WTC11 (cell line): ENCODE results near the gene TSACC. TPM values are rescaled to one million over a fixed set of nuclear protein-coding genes. Genes with fewer than 3 reads are reported as not detected.

Experiments used
- ATAC-seq: fragments of 200-7000 bp; cut with Tn5 transposase; 2 replicates; pipeline ENCODE4 v1.10.0; 2021; ENCODE audit warnings: mild to moderate bottlenecking, moderate library complexity
- CTCF ChIA-PET: fragments of 300-600 bp; sonication (Branson Sonifier 250); formaldehyde crosslinking; loops from one replicate; lab custom pipeline; 2021; ENCODE audit warnings: antibody characterized with exemption; lab: Charles Lee
- POLR2A ChIA-PET: fragments of 350-600 bp; sonication (Branson Sonifier 250); formaldehyde crosslinking; loops from one replicate; lab custom pipeline; 2021; ENCODE audit warnings: antibody characterized with exemption; lab: Charles Lee
- DNase-seq: peaks from one replicate; pipeline ENCODE4 v3.0.0; 2021; ENCODE audit warnings: low spot score
- H3K27ac Mint-ChIP-seq: 2 replicates; pipeline ENCODE4 v1.8.0; 2021; ENCODE audit warnings: mixed read lengths
- H3K27me3 Mint-ChIP-seq: 2 replicates; pipeline ENCODE4 v1.8.0; 2021; ENCODE audit warnings: low read depth, mild to moderate bottlenecking, moderate library complexity, mixed read lengths
- H3K36me3 Mint-ChIP-seq: 2 replicates; pipeline ENCODE4 v1.8.0; 2021; ENCODE audit warnings: mixed read lengths
- H3K4me1 Mint-ChIP-seq: 2 replicates; pipeline ENCODE4 v1.8.0; 2022; ENCODE audit warnings: mixed read lengths
- H3K4me3 Mint-ChIP-seq: 2 replicates; pipeline ENCODE4 v1.8.0; 2021; ENCODE audit warnings: mild to moderate bottlenecking, moderate library complexity, mixed read lengths
- H3K9me3 Mint-ChIP-seq: 2 replicates; pipeline ENCODE4 v1.8.0; 2021; ENCODE audit warnings: mixed read lengths
- ATF1 ChIP-seq: sonication (generic); formaldehyde crosslinking; IDR thresholded peaks from 2 replicates; pipeline ENCODE4 v1.8.1; 2023; ENCODE audit warnings: mild to moderate bottlenecking, moderate library complexity, missing genetic modification reagents
- GABPB1 ChIP-seq: sonication (generic); formaldehyde crosslinking; IDR thresholded peaks from 2 replicates; pipeline ENCODE4 v1.8.1; 2023; ENCODE audit warnings: mild to moderate bottlenecking, missing genetic modification reagents
- GRHL2 ChIP-seq: fragments of 250-450 bp; sonication (Bioruptor Pico); IDR thresholded peaks from 2 replicates; pipeline ENCODE4 v1.8.0; 2022; ENCODE audit warnings: mild to moderate bottlenecking, moderate library complexity; ENCODE audit not compliant: insufficient replicate concordance, severe bottlenecking
- HMGA2 ChIP-seq: fragments of 250-450 bp; sonication (Bioruptor Pico); IDR thresholded peaks from 2 replicates; pipeline ENCODE4 v1.4.0; 2021; ENCODE audit warnings: mild to moderate bottlenecking, moderate library complexity
- JAZF1 ChIP-seq: fragments of 250-450 bp; sonication (Bioruptor Pico); IDR thresholded peaks from 2 replicates; pipeline ENCODE4 v1.9.0; 2021; ENCODE audit warnings: moderate library complexity, mild to moderate bottlenecking, inconsistent platforms
- MXD4 ChIP-seq: fragments of 250-450 bp; sonication (Bioruptor Pico); IDR thresholded peaks from 2 replicates; pipeline ENCODE4 v1.8.0; 2021; ENCODE audit warnings: mild to moderate bottlenecking, moderate library complexity, borderline replicate concordance
- OVOL2 ChIP-seq: fragments of 250-450 bp; sonication (Bioruptor Pico); IDR thresholded peaks from 2 replicates; pipeline ENCODE4 v1.9.0; 2021; ENCODE audit warnings: mild to moderate bottlenecking, borderline replicate concordance
- SMAD3 ChIP-seq: sonication (generic); formaldehyde crosslinking; IDR thresholded peaks from 2 replicates; pipeline ENCODE4 v1.8.0; 2022; ENCODE audit warnings: missing genetic modification reagents, mild to moderate bottlenecking, borderline replicate concordance
- TP53 ChIP-seq: sonication (generic); formaldehyde crosslinking; IDR thresholded peaks from 2 replicates; pipeline ENCODE4 v1.8.1; 2023; ENCODE audit warnings: mild to moderate bottlenecking, missing genetic modification reagents
- ZNF121 ChIP-seq: sonication (generic); formaldehyde crosslinking; IDR thresholded peaks from 2 replicates; pipeline ENCODE4 v1.8.0; 2023; ENCODE audit warnings: missing genetic modification reagents
- ZNF232 ChIP-seq: sonication (generic); formaldehyde crosslinking; IDR thresholded peaks from 2 replicates; pipeline ENCODE4 v1.8.0; 2022; ENCODE audit warnings: mild to moderate bottlenecking, missing genetic modification reagents
- ZNF263 ChIP-seq: sonication (generic); formaldehyde crosslinking; IDR thresholded peaks from 2 replicates; pipeline ENCODE4 v1.8.1; 2022; ENCODE audit warnings: low read depth, mild to moderate bottlenecking, moderate library complexity, missing genetic modification reagents
- total RNA-seq: library from RNA; stranded (reverse); gene quantifications from 3 replicates; pipeline ENCODE4 v1.2.3, GENCODE V29; 2021
- TF ChIP-seq, protein P1 (sequence below): sonication (generic); formaldehyde crosslinking; IDR thresholded peaks from 2 replicates; pipeline ENCODE4 v1.8.1; 2022; ENCODE audit warnings: mild to moderate bottlenecking, moderate library complexity, missing genetic modification reagents
- TF ChIP-seq, protein P2 (sequence below): sonication (generic); formaldehyde crosslinking; IDR thresholded peaks from 2 replicates; pipeline ENCODE4 v1.8.1; 2022; ENCODE audit warnings: mild to moderate bottlenecking, missing genetic modification reagents, moderate library complexity, borderline replicate concordance
- TF ChIP-seq, protein P3 (sequence below): sonication (generic); formaldehyde crosslinking; IDR thresholded peaks from 2 replicates; pipeline ENCODE4 v1.8.1; 2023; ENCODE audit warnings: mild to moderate bottlenecking, missing genetic modification reagents, borderline replicate concordance
- TF ChIP-seq, protein P4 (sequence below): fragments of 250-450 bp; sonication (Bioruptor Pico); IDR thresholded peaks from 2 replicates; pipeline ENCODE4 v1.9.0; 2021; ENCODE audit warnings: mild to moderate bottlenecking
- TF ChIP-seq, protein P5 (sequence below): sonication (generic); formaldehyde crosslinking; IDR thresholded peaks from 2 replicates; pipeline ENCODE4 v1.8.1; 2022; ENCODE audit warnings: missing genetic modification reagents, borderline replicate concordance
- TF ChIP-seq, protein P6 (sequence below): sonication (generic); formaldehyde crosslinking; conservative IDR thresholded peaks from 2 replicates; pipeline ENCODE4 v1.8.1; 2023; ENCODE audit warnings: mild to moderate bottlenecking, low read depth, missing genetic modification reagents, moderate library complexity

The TSACC gene
- total RNA-seq, 1 experiment from 2014 or later = 1.8 TPM

DNA sequence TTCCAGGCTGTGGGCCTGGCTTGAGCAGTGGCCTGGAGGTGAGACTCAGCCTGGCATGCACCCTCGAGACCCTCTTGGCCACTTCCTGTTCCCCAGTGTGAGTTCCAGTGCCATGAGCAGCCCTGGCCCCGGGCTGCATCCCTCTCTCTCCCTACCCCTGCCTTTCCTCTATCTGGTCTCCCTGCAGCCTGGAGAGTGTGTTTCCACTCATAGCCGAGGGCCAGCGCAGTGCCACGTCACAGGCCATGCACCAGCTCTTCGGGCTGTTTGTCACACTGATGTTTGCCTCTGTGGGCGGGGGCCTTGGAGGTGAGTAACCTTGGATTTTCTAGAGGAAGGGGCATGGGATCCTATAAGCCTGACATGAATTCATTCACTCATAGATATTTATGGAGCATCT lies 44.2 kb downstream of the TSACC start:
- no peaks in the 10 kb centered on the region for H3K9me3 Mint-ChIP-seq
- TF ChIP-seq, protein P1, sequence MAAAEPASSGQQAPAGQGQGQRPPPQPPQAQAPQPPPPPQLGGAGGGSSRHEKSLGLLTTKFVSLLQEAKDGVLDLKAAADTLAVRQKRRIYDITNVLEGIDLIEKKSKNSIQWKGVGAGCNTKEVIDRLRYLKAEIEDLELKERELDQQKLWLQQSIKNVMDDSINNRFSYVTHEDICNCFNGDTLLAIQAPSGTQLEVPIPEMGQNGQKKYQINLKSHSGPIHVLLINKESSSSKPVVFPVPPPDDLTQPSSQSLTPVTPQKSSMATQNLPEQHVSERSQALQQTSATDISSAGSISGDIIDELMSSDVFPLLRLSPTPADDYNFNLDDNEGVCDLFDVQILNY (CRISPR knock-in tag) = no peak
- TF ChIP-seq GABPB1 (CRISPR knock-in tag) (no peak), TP53 (CRISPR knock-in tag) (no peak), ZNF263 (CRISPR knock-in tag) (no peak), GRHL2 (CRISPR knock-in tag) (no peak), JAZF1 (CRISPR knock-in tag) (no peak), HMGA2 (CRISPR knock-in tag) (no peak), ATF1 (CRISPR knock-in tag) (no peak), ZNF232 (CRISPR knock-in tag) (no peak), MXD4 (no peak), ZNF121 (CRISPR knock-in tag) (no peak), OVOL2 (CRISPR knock-in tag) (no peak), SMAD3 (no peak)
- TF ChIP-seq, protein P2, sequence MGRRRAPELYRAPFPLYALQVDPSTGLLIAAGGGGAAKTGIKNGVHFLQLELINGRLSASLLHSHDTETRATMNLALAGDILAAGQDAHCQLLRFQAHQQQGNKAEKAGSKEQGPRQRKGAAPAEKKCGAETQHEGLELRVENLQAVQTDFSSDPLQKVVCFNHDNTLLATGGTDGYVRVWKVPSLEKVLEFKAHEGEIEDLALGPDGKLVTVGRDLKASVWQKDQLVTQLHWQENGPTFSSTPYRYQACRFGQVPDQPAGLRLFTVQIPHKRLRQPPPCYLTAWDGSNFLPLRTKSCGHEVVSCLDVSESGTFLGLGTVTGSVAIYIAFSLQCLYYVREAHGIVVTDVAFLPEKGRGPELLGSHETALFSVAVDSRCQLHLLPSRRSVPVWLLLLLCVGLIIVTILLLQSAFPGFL (CRISPR knock-in tag) = no peak
- TF ChIP-seq, protein P3, sequence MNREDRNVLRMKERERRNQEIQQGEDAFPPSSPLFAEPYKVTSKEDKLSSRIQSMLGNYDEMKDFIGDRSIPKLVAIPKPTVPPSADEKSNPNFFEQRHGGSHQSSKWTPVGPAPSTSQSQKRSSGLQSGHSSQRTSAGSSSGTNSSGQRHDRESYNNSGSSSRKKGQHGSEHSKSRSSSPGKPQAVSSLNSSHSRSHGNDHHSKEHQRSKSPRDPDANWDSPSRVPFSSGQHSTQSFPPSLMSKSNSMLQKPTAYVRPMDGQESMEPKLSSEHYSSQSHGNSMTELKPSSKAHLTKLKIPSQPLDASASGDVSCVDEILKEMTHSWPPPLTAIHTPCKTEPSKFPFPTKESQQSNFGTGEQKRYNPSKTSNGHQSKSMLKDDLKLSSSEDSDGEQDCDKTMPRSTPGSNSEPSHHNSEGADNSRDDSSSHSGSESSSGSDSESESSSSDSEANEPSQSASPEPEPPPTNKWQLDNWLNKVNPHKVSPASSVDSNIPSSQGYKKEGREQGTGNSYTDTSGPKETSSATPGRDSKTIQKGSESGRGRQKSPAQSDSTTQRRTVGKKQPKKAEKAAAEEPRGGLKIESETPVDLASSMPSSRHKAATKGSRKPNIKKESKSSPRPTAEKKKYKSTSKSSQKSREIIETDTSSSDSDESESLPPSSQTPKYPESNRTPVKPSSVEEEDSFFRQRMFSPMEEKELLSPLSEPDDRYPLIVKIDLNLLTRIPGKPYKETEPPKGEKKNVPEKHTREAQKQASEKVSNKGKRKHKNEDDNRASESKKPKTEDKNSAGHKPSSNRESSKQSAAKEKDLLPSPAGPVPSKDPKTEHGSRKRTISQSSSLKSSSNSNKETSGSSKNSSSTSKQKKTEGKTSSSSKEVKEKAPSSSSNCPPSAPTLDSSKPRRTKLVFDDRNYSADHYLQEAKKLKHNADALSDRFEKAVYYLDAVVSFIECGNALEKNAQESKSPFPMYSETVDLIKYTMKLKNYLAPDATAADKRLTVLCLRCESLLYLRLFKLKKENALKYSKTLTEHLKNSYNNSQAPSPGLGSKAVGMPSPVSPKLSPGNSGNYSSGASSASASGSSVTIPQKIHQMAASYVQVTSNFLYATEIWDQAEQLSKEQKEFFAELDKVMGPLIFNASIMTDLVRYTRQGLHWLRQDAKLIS (CRISPR knock-in tag) = no peak
- TF ChIP-seq, protein P4, sequence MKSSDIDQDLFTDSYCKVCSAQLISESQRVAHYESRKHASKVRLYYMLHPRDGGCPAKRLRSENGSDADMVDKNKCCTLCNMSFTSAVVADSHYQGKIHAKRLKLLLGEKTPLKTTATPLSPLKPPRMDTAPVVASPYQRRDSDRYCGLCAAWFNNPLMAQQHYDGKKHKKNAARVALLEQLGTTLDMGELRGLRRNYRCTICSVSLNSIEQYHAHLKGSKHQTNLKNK = no peak
- TF ChIP-seq, protein P5, sequence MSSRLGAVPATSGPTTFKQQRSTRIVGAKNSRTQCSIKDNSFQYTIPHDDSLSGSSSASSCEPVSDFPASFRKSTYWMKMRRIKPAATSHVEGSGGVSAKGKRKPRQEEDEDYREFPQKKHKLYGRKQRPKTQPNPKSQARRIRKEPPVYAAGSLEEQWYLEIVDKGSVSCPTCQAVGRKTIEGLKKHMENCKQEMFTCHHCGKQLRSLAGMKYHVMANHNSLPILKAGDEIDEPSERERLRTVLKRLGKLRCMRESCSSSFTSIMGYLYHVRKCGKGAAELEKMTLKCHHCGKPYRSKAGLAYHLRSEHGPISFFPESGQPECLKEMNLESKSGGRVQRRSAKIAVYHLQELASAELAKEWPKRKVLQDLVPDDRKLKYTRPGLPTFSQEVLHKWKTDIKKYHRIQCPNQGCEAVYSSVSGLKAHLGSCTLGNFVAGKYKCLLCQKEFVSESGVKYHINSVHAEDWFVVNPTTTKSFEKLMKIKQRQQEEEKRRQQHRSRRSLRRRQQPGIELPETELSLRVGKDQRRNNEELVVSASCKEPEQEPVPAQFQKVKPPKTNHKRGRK (CRISPR knock-in tag) = no peak
- TF ChIP-seq, protein P6, sequence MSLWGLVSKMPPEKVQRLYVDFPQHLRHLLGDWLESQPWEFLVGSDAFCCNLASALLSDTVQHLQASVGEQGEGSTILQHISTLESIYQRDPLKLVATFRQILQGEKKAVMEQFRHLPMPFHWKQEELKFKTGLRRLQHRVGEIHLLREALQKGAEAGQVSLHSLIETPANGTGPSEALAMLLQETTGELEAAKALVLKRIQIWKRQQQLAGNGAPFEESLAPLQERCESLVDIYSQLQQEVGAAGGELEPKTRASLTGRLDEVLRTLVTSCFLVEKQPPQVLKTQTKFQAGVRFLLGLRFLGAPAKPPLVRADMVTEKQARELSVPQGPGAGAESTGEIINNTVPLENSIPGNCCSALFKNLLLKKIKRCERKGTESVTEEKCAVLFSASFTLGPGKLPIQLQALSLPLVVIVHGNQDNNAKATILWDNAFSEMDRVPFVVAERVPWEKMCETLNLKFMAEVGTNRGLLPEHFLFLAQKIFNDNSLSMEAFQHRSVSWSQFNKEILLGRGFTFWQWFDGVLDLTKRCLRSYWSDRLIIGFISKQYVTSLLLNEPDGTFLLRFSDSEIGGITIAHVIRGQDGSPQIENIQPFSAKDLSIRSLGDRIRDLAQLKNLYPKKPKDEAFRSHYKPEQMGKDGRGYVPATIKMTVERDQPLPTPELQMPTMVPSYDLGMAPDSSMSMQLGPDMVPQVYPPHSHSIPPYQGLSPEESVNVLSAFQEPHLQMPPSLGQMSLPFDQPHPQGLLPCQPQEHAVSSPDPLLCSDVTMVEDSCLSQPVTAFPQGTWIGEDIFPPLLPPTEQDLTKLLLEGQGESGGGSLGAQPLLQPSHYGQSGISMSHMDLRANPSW = no peak
- TF ChIP-seq, all 79 proteins: peak for 0
- no peaks in the 10 kb centered on the region for H3K36me3 Mint-ChIP-seq
- no peak overlapping the region for H3K4me3 Mint-ChIP-seq
- ChIA-PET CTCF (interaction anchor here (0.6 to 10.7 kb wide), 18 partner anchors 10 to 69 kb away, joined by 3 to 401 read pairs (median 6); partner anchors contain the start of genes CCT3 and RHBG), POLR2A (interaction anchor here (0.6 kb wide), 1 partner anchor 36 kb away, joined by 4 read pairs; no protein-coding TSS in a partner anchor)
- no peak for ATAC-seq
- peaks cover 20% of the 10 kb centered on the region for H3K27me3 Mint-ChIP-seq
- no peak for DNase-seq
- H3K27ac Mint-ChIP-seq = no peak overlapping the region
- H3K4me1 Mint-ChIP-seq = peaks cover 18% of the 10 kb centered on the region
